Activated CD4-positive, CD25-positive, alpha-beta regulatory T cell treated with anti-CD3 and anti-CD28 coated beads, Interleukin-2, amount 50 U/mL, for 16 hours (primary cell): ENCODE data around the gene TUBB1.
"Not testable (repeated sequence)": the region's sequence is repeated elsewhere in the genome, so short reads cannot be mapped to it uniquely, and the experiment has no call there.

ENCODE experiments used
- DNase-seq: peaks from one replicate; pipeline ENCODE4 v3.0.0-alpha.2; 2020; ENCODE audit warnings: low read depth, low spot score

Gene TUBB1

DNA sequence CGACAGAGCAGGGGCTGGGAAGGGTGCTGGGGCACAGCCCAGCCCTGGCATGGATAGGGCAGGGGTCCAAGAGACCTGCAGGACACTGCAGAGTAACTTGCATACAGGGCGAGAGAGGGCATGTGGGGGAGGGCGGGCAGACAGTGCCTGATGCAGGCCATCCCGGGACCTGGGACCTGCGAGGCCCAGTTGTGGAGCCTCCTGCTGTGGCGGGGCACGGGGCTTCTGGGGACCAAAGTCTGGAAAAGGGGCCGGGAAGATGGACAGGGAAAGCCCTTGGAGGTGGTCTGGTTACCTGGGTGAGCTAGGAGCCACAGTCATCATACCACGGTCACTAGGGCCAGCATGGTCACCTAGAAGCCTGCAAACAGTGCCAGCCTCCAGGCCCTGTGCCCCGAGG is 412 bp upstream of the TUBB1 start:
- no peak for DNase-seq

DNA sequence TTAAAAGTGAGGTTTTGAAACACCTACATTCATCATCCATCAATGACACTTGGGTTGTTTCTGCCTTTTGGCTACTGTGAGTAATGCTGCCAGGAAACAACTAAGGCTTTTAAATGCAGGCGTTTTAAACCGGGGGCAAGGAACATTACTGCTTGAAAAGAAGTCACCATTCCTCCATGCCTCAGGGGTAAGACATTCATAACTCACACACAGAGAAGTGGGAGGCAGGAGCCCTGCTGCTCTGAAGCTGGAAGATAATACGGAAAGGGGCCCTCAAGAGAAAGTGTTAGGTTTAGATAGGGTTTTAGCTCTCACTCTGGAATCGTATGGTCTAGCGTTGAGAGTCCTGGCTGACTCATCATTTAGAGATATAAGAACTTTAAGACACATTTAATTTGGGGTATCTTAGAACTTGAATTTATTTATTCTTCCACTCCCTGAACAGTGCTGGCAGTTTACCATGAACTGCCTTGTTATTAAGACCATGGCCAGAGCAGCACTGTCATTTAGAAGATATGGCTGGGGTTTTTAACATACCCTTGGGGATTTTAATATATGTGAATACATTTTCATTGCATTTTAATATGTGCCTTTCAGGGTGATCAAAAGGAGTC is 1.8 kb downstream of the TUBB1 start:
- DNase-seq: no peak

DNA sequence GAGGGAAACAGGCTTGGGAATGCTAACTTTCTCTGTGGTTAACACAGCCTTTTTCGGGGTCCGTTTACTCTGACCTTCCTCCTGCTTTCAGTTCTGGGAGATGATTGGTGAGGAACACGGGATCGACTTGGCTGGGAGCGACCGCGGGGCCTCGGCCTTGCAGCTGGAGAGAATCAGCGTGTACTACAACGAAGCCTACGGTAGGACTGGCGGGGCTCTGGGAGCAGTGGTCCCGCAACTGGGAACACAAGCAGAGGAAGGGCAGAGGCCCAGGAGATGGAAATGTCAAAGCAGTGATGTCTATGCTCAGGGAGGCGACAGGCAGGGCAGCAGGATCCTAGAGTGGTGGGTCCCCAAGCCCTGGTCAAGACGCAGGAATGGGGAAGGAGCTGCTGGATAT is 3.5 kb downstream of the TUBB1 start:
- DNase-seq: no peak

DNA sequence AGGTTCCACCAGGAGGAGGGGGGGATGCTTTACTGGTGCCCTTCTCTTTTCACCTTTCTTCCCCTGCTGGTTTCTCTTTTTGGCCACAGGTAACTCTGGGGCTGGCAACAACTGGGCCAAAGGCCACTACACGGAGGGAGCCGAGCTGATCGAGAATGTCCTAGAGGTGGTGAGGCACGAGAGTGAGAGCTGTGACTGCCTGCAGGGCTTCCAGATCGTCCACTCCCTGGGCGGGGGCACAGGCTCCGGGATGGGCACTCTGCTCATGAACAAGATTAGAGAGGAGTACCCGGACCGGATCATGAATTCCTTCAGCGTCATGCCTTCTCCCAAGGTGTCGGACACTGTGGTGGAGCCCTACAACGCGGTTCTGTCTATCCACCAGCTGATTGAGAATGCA is 4.4 kb downstream of the TUBB1 start:
- DNase-seq: no peak

DNA sequence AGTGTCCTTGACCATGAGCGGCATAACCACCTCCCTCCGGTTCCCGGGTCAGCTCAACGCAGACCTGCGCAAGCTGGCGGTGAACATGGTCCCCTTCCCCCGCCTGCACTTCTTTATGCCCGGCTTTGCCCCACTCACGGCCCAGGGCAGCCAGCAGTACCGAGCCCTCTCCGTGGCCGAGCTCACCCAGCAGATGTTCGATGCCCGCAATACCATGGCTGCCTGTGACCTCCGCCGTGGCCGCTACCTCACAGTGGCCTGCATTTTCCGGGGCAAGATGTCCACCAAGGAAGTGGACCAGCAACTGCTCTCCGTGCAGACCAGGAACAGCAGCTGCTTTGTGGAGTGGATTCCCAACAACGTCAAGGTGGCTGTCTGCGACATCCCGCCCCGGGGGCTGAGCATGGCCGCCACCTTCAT is 4.9 kb downstream of the TUBB1 start:
- DNase-seq: no peak

DNA sequence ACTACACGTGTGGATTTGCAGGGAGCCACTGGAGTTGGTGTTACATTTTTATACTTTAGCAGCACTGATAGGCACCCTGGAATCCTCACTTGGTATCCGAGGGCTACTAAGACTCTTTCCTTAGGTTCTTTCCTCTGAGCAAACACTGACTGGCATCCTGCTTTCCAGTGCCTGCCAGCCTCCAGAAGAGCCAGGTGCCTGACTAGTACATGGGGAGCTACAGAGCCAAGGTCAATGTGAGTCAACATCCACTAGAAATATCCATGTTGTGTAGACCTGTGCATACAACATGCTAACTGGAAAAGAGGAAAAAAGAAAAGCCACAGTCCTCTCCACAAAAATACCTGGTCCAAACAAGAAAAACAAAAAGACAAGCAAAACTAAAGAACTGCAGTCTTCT is 5.9 kb downstream of the TUBB1 start:
- DNase-seq: no peak

DNA sequence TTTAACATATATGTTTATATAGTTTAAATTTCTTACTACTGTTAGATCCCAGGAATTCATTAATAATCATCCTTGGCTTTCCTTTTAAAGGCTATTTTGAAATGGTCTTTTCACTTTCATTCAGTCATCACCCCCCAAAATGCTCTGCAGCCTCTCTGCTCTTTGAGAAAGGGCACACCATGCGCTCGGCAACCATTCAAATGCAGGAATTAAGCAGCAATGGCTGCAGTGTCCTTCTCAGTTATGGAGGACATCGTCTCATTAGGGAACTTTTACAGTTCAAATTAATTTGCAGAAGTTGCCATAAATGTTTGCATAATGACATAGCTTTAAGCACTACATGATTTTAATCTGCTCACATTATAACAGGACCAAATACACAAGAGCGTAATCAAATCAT is 6.3 kb downstream of the TUBB1 start:
- no peak for DNase-seq

DNA sequence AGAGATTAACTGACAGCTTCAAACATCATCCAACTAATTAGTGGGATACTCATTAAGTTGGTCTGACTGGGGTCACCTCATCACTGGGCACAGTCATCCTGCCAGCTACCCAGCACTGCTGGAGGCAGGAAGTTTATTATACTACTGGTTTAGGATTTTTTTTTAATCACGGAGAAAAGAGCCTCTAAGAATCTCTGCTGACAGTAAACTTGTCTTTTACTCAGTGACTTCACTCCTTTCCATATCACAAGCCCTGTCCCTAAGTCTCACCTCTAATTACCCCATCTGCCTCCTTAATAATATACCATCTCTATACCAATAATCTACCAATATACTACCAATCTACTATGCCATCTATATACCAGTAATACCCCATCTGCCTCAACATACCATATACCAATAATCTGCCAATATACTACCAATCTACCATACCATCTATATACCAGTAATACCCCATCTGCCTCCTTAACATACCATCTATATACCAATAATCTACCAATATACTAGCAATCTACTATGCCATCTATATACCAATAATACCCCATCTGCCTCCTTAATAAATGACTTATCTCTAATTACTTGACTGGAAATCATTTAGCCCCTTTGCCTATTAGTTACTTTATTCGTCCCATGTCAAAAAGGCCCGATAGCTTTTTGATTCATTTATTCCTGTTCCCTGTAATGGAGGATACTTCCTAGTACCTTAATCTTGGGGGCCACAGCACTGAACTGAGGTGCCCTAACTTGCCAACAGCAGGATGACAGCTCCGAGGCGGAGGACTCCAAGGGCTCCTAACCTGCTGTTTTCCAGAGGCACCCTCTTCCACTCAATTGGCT is 7.9 kb downstream of the TUBB1 start:
- DNase-seq: no peak

DNA sequence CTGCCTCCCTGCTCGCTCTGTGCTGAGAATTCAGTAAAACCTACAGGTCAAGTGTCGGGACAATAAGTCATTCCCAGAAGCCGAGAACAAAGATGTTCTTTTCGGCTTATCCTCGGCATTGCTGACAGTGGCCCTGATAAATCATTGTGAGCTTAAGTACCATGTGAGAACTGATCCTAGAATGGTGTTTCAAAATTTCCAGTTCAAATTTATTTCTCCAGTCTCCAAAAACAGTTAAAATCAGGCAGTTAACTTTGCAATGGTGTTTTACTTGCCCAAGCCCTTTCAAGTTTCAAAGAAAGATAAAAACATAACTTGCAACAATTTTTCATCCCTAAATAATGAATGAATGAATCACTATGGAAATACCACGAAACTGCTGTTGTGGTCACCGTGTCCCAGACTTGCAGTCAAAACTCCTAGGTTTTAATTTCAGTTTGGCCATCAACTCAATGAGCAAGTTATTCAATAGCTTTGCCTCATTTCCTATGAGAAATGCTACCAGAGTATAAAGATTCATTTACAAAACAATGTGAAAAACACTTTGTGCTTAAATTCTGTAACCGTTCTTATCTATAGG is 8.6 kb downstream of the TUBB1 start:
- DNase-seq: no peak

DNA sequence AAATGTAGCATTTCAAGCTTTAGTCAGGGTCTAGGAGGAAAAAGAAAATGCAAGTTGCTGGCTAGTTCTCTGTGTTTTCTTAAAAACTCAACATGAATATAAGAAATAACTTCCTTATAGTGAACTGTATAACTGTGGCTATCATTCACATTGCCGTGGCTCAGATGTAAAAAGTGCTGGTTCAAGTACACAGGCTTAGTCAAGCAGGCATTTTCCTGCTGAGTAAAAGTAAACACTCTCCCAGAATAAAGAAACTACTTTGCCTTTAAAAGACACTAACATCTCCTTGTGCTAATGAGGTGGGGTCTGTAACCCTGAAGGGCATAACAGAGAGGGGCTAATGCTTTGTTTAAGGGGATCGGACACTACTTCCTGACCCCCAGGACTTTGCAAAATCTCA is 9.6 kb downstream of the TUBB1 start:
- DNase-seq: no peak

DNA sequence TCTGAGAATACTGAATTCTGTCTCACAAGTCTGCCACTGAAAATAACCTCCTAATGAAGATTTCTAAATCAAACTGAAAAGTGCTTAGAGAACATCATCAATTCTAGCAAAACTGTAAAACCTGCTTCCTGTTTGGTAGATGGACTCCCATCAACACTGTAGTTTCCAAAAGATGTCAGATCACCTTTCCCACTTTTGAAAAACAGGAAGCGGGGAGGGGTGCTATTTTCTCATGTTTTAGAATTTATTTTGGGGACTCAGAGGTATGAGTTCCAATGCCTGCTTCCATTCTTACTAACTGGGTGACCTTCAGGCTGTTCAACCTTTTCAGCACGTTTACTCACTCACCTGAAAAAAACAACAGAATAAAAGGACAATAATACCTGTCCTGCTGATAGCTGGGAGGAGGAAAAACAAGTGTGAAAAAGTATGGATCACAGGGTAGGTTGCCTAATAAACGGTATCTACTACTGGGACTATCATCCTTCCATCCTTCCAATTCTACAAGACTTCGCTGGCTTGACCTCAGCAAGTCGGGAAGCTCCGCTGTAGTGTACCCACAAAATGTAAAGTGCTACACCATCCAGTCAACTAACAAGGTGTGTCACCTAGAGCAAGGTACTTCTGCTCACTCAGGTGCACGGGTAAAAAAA is 11.8 kb downstream of the TUBB1 start:
- DNase-seq: no peak

DNA sequence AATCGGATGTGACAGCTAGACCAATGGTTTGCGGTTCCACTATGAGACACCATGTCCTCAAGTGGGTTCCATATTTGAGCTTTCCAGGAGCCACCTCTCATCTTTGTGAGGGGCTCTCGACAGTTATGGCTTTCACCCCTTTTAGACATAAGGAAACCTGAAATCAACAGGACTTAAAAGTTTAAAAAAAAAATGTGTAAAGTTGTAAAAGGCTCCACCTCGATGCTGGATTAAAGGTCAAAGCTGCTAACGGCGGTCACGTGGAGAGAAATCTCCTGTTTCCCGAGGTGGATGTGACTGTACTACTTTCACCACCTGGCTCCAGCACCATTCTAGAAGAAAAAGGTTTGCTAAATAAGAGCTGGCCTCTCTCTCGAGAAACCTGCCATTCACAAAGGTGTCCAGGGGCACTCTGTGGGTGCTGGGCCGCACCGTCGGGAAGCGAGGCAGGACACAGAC is 12.4 kb downstream of the TUBB1 start:
- no peak for DNase-seq

DNA sequence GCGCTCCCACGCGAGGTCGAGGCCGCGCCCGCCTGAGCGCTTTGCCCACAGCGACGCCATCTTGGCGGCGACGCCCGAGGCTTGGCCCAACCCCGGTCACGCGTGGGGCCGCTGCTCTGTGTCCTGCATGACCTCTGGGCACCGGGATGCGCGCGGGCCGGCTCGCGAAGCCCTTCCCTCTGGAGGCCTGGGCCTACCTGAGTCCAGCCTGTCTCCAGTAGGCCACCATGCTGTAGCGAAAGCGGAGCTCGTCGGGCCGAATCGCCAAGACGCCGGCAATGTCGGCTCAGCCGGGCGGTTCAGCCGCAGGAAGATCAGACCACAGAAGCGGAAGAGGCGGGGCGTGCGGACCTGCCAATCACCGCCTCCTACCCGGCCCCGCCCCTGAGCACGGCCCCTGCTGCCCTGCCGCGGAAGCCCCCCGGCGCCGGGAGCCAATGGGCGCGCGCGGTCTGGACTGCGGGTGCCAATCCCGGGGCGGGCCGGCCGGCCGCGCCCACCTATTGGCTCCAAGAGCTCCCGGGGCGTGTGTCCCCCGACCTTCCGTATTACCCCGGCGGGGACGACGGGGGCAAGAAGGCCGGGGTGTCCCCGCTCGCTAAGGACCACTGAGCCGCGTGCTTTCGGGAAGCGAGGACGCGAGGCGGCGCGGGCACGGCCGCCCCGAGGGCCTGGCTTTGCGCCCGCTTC is 12.9 kb downstream of the TUBB1 start, which contains the start of gene ATP5F1E:
ATP5F1E (minus strand) TSS at position 313 of the 690 bp plus-strand sequence; CDS start at position 229, 84 bp downstream.
- peak; percentile 88 for DNase-seq

DNA sequence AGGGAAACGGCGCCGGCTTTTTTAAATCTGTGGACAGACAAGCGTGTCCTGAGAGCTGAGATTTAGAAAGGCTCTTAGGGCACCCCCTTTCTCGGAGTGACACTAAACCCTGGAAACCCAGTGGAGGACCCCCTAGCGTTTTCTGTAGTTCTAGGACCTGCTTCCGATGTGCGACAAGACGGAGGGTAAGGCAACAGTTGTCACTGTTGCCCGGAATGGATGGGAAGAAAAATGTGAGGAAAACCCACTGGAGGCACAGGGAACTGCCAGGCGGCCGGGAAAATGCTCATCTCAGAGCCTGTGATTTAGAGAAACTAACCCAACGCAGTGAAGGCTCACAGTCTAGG is 13.5 kb downstream of the TUBB1 start:
- DNase-seq: no peak

DNA sequence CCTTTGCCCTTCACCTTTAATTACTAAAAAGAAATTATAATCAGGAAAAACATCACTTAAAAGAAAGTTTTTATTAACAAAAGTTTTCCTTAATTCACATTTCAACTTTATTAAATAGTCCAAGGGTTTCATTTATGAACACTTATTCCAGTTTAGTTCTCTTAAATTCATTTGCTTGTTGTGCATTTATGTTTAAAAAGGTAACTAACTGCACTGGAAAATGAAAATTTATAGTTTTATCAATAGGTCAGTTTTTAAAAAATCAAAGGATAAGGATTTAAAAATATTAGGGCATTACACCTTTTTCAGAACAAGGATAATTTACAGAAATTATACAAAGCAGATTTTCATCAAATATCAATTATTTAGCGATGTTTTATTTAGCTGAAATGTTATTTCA is 13.9 kb downstream of the TUBB1 start:
- DNase-seq: no peak

DNA sequence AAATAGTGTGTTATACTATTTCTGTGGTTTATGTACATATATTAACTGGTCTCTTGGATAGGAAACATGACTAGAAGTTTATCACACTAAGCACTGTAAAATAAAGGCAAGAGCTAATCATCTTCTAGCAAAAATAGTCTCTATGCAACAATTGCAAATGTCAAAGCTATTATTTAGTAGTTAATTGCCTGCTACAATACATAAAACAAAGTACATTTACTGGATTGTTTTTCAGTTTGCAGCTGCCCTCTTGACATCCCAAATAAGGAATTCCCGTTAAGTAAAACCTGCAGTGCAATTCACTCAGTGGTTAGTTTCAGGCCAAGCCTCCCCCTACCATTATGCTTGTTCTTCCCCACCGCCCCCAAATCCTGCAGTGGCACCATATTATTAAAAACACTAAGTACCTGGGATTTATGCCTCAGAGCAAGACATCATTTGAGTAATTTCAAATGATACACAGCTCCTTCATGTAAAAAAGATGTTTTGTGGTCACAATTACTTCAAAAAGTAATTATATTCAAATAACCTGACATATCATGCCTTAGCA is 14.5 kb downstream of the TUBB1 start:
- no peak for DNase-seq

DNA sequence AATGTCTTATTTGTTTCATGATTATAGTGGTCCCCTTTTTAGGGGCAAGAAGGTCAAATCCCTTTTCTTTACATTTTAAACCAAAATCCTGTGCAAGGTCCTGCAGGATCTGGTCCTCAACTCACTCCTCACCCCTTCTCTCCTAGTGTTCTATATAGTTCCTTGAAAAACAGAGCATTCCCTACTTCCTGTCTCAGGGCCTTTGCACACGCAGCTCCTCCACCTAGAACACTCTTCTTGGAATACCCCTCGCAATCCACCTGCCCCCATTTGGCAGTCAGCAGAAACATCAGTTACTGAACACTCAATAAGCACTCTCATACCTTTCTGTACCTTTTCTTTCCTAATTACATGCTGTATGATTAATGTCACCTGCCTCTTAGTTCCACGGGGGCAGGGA is 16.2 kb downstream of the TUBB1 start:
- DNase-seq: no peak

DNA sequence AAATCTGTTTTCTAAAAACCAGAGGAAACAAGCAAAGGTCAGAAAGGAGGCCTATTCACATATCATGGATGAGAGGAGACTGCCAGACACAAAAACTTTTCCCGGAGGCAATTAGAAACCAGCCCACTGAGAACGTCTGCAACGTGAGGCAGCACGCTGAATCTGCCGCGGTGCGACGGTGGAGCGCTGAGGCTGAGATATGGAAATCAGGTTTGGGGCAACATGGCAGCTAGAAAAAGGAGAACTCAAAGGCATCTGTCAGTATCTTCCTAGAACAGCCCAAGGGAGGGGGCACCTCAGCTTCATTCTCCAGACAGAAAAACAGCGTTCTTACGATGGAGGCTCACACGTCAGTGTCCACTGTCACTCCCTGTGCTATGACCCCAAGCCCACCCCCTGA is 18.2 kb downstream of the TUBB1 start:
- no peak for DNase-seq

DNA sequence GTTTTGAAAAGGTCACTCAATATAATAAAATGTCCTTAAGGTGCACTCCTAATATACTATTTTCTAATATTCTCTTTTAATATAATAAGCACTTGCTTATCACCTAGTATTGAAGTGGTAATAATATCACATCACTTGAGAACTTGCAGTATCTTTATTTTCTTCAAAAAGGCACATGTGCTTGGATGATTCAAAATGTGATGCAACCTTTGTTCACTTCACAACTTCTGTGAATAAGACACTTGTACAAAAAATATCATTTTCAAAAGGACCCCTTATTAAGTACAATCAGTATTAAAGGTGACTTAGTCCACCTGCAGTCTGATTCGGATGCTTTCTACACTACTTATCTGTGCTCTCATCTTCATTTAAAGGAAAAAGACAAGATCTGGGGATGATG is 20.0 kb downstream of the TUBB1 start:
- DNase-seq: no peak

DNA sequence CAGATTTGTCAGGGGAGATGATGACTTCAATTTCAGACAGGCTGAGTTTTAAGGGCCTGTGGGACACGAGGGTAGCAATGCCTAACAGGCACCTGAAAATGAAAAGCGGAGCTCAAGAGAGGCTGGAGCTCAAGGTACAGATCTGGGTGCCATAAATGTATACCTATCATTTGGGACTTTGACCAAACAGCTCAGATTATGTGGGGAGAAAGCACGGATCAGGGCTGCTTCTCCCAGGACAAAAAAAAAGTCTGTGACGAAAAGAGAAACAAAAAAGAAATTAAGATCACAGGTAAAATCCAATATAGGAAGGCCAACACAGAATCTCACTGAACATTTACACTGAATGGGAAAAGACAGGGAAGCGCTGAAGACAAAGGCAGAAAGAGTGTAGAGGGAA is 21.4 kb downstream of the TUBB1 start:
- DNase-seq: no peak

DNA sequence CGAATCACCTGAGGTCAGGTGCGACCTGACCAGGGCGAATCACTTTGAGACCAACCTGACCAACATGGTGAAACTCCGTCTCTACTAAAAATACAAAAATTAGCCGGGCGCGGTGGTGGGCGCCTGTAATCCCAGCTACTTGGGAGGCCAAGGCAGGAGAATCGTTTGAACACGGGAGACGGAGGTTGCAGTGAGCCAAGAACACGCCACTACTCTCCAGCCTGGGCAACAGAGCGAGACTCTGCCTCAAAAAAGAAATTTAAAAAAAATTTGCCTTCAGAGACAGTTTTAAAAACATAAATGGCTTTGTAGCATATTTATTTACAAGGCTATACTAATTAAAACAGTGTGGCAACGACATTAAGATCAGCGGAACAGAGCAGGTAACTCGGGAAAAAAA is 22.3 kb downstream of the TUBB1 start:
- DNase-seq: not testable (repeated sequence)
